Nephron progenitor cell (in vitro differentiated cells): ENCODE results near the gene FKBP1B.
"Not testable (repeated sequence)": the region's sequence is repeated elsewhere in the genome, so short reads cannot be mapped to it uniquely, and the experiment has no call there.

Experiments used
- DNase-seq: peaks from one replicate; pipeline ENCODE4 v3.0.0; 2021
- H3K27ac Mint-ChIP-seq: 2 replicates; pipeline ENCODE4 v1.8.0; 2021; ENCODE audit warnings: mild to moderate bottlenecking, moderate library complexity, mixed read lengths
- H3K27me3 Mint-ChIP-seq: 2 replicates; pipeline ENCODE4 v1.8.0; 2021; ENCODE audit warnings: mild to moderate bottlenecking, low read depth, mixed read lengths; ENCODE audit not compliant: poor library complexity
- H3K36me3 Mint-ChIP-seq: 2 replicates; pipeline ENCODE4 v1.8.0; 2021; ENCODE audit warnings: low read depth, mixed read lengths
- H3K4me1 Mint-ChIP-seq: 2 replicates; pipeline ENCODE4 v1.8.0; 2021; ENCODE audit warnings: mixed read lengths
- H3K4me3 Mint-ChIP-seq: 2 replicates; pipeline ENCODE4 v1.8.0; 2021; ENCODE audit warnings: mild to moderate bottlenecking, moderate library complexity, mixed read lengths
- H3K9me3 Mint-ChIP-seq: 2 replicates; pipeline ENCODE4 v1.8.0; 2021; ENCODE audit warnings: mild to moderate bottlenecking, moderate library complexity, mixed read lengths
- TF ChIP-seq, protein P1 (sequence below): fragments of 200-600 bp; sonication (generic); IDR thresholded peaks from 2 replicates; pipeline ENCODE4 v1.5.0; 2021; ENCODE audit warnings: antibody characterized with exemption

The FKBP1B gene

DNA sequence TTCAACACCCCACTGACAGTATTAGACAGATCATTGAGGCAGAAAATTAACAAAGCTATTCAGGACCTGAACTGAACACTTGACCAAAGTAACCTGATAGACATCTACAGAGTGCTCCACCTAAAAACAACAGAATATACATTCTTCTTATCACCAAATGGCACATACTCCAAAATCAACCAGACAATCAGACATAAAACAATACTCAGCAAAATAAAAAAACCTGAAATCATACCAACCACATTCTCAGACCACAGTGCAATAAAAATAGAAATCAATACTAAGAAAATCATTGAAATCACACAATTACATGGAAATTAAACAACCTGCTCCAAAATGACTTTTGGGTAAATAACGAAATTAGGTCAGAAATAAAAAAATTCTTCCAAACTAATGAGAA is 57.8 kb downstream of the FKBP1B start:
- Mint-ChIP-seq H3K9me3 (peaks cover 52% of the 10 kb centered on the region), H3K36me3 (peaks cover 45% of the 10 kb centered on the region), H3K27ac (no peak overlapping the region), H3K4me1 (peaks cover 14% of the 10 kb centered on the region), H3K27me3 (no peaks in the 10 kb centered on the region), H3K4me3 (no peak overlapping the region)
- DNase-seq = no peak
- TF ChIP-seq, protein P1, sequence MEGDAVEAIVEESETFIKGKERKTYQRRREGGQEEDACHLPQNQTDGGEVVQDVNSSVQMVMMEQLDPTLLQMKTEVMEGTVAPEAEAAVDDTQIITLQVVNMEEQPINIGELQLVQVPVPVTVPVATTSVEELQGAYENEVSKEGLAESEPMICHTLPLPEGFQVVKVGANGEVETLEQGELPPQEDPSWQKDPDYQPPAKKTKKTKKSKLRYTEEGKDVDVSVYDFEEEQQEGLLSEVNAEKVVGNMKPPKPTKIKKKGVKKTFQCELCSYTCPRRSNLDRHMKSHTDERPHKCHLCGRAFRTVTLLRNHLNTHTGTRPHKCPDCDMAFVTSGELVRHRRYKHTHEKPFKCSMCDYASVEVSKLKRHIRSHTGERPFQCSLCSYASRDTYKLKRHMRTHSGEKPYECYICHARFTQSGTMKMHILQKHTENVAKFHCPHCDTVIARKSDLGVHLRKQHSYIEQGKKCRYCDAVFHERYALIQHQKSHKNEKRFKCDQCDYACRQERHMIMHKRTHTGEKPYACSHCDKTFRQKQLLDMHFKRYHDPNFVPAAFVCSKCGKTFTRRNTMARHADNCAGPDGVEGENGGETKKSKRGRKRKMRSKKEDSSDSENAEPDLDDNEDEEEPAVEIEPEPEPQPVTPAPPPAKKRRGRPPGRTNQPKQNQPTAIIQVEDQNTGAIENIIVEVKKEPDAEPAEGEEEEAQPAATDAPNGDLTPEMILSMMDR = no peak

DNA sequence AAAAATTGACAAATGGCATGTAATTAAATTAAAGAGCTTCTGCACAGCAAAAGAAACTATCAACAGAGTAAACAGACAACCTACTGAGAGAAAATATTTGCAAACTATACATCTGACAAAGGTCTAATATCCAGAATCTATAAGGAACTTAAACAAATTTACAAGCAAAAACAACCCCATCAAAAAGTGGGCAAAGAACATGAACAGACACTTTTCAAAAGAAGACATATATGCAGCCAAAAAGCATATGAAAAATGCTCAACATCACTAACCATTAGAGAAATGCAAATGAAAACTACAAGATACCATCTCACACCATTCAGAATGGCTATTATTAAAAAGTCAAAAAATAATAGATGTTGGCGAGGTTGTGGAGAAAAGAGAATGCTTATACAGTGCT is 59.9 kb downstream of the FKBP1B start:
- DNase-seq, H3K27ac Mint-ChIP-seq, H3K4me3 Mint-ChIP-seq, H3K27me3 Mint-ChIP-seq: not testable (repeated sequence)
- peaks cover 45% of the 10 kb centered on the region for H3K36me3 Mint-ChIP-seq
- peaks cover 19% of the 10 kb centered on the region for H3K4me1 Mint-ChIP-seq
- H3K9me3 Mint-ChIP-seq = peaks cover 53% of the 10 kb centered on the region

DNA sequence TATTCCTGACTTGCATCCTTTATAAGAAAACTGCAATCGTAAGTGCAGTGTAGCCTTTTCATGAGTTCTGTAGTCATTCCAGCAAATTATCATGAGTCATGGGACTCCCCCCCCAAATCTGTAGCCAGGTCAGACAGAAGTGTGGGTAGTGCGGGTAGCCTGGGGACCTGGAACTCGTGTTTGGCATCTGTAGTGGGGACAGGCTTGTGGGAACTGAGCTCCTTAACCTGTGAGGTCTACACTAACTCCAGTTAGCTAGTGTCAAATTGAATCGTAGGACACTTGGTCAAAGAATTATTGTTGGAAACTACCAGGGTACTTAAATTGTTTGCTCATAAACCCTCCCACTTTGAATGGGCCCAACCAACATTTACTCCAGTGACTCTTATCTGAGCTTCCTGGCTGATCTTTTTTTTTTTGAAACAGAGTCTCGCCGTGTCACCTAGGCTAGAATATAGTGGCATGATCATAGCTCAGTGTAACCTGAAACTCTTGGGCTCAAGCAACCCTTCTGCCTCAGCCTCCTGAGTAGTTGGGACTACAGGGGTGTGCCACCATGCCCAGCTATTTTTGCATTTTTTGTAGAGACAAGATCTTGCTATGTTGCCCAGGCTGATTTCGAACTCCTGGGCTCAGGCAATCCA is 61.2 kb downstream of the FKBP1B start:
- peaks cover 54% of the 10 kb centered on the region for H3K9me3 Mint-ChIP-seq

DNA sequence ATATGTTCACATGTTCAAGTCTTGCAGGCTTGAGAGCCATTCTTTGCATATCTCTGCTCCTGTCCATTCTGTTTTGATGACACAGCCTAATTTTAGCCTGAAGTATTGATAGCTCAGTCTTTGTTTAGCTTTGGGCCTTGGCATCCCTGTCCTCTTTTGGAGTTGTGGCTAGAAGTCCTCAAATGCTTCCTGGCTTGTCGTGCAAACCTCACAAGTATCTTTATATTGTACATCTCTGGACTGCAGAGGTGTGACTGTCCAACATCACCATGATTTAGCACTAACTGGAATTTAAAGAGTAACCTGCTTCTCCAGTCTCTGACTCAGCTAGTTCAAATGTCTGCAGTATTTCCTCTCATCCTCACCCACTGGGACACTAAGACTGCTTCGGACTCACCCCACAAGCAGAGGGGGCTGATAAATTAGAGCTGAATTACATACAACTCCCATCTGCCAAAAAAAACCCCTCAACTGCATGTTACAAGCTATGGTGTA is 61.9 kb downstream of the FKBP1B start:
- TF ChIP-seq, protein P1 = no peak
- H3K4me1 Mint-ChIP-seq = peaks cover 19% of the 10 kb centered on the region
- DNase-seq = no peak
- H3K27ac Mint-ChIP-seq = peak overlapping the region; percentile 49
- H3K27me3 Mint-ChIP-seq = peaks cover 5% of the 10 kb centered on the region
- H3K36me3 Mint-ChIP-seq = peaks cover 47% of the 10 kb centered on the region
- H3K9me3 Mint-ChIP-seq = peaks cover 51% of the 10 kb centered on the region
- H3K4me3 Mint-ChIP-seq = no peak overlapping the region

More for the DNA sequence above, 61.2 kb downstream of the FKBP1B start:
- Mint-ChIP-seq H3K36me3 (peaks cover 49% of the 10 kb centered on the region), H3K4me1 (peaks cover 19% of the 10 kb centered on the region), H3K4me3 (no peak overlapping the region), H3K27ac (no peak overlapping the region), H3K27me3 (peaks cover 5% of the 10 kb centered on the region)
- TF ChIP-seq, protein P1 = no peak
- DNase-seq = no peak
